ENCODE measurements around the gene ART5. TPM values are rescaled to one million over a fixed set of nuclear protein-coding genes. Genes with fewer than 3 reads are reported as not detected.

Gene ART5
- total RNA-seq, 1 experiment from 2014 or later: not detected

- intact Hi-C loops (cut with micrococcal nuclease): no loop called here
- H3K9me3 Mint-ChIP-seq (ENCODE audit: unreplicated experiment): no peaks in the 10 kb centered on the region
- no peak for TF ChIP-seq CTCF (IDR thresholded peaks at IDR 0.05; ENCODE audit: unreplicated experiment)
- DNase-seq (ENCODE audit: unreplicated experiment): no peak
- CTCF ChIA-PET: interaction anchor here (0.9 kb wide), 1 partner anchor 19 kb away, joined by 4 read pairs; no protein-coding TSS in a partner anchor
- H3K27ac Mint-ChIP-seq (ENCODE audit: low read depth, unreplicated experiment): no peak overlapping the region
- POLR2A ChIA-PET: no interaction called here
- H3K27me3 Mint-ChIP-seq (ENCODE audit: insufficient read depth, unreplicated experiment): no peaks in the 10 kb centered on the region
- BruUV-seq (replicated peaks): no TSS peak
- H3K4me1 Mint-ChIP-seq (ENCODE audit: insufficient read depth, unreplicated experiment): no peaks in the 10 kb centered on the region
- no peak overlapping the region for H3K4me3 Mint-ChIP-seq (ENCODE audit: unreplicated experiment)
- H3K36me3 Mint-ChIP-seq (ENCODE audit: insufficient read depth, unreplicated experiment): no peaks in the 10 kb centered on the region
Observed at GRCh38 chr11:3623767-3624458, 17.9 kb downstream of the ART5 start.

- Mint-ChIP-seq H3K36me3 (ENCODE audit: insufficient read depth, unreplicated experiment) (no peaks in the 10 kb centered on the region), H3K9me3 (ENCODE audit: unreplicated experiment) (no peaks in the 10 kb centered on the region), H3K4me1 (ENCODE audit: insufficient read depth, unreplicated experiment) (no peaks in the 10 kb centered on the region), H3K27ac (ENCODE audit: low read depth, unreplicated experiment) (no peak overlapping the region), H3K4me3 (ENCODE audit: unreplicated experiment) (no peak overlapping the region), H3K27me3 (ENCODE audit: insufficient read depth, unreplicated experiment) (no peaks in the 10 kb centered on the region)
- no peak for TF ChIP-seq CTCF (IDR thresholded peaks at IDR 0.05; ENCODE audit: unreplicated experiment)
- ChIA-PET CTCF (no interaction called here), POLR2A (no interaction called here)
- intact Hi-C loops (cut with micrococcal nuclease): no loop called here
- BruUV-seq (replicated peaks): no TSS peak
- no peak for DNase-seq (ENCODE audit: unreplicated experiment)
Observed at GRCh38 chr11:3623121-3623520, 18.7 kb downstream of the ART5 start.

GRCh38 chr11:3622521-3622920 is 19.3 kb downstream of the ART5 start:
- no peak overlapping the region for H3K27ac Mint-ChIP-seq (ENCODE audit: low read depth, unreplicated experiment)
- POLR2A ChIA-PET: no interaction called here
- no peak for DNase-seq (ENCODE audit: unreplicated experiment)
- H3K9me3 Mint-ChIP-seq (ENCODE audit: unreplicated experiment): no peaks in the 10 kb centered on the region
- CTCF ChIA-PET: no interaction called here
- H3K27me3 Mint-ChIP-seq (ENCODE audit: insufficient read depth, unreplicated experiment): no peaks in the 10 kb centered on the region
- no peaks in the 10 kb centered on the region for H3K4me1 Mint-ChIP-seq (ENCODE audit: insufficient read depth, unreplicated experiment)
- H3K36me3 Mint-ChIP-seq (ENCODE audit: insufficient read depth, unreplicated experiment): no peaks in the 10 kb centered on the region
- H3K4me3 Mint-ChIP-seq (ENCODE audit: unreplicated experiment): no peak overlapping the region
- intact Hi-C loops (cut with micrococcal nuclease): no loop called here
- BruUV-seq (replicated peaks): no TSS peak
- no peak for TF ChIP-seq CTCF (IDR thresholded peaks at IDR 0.05; ENCODE audit: unreplicated experiment)

GRCh38 chr11:3617990-3618389 is 23.8 kb downstream of the ART5 start:
- TF ChIP-seq CTCF (IDR thresholded peaks at IDR 0.05; ENCODE audit: unreplicated experiment): no peak
- POLR2A ChIA-PET: no interaction called here
- Mint-ChIP-seq H3K27ac (ENCODE audit: low read depth, unreplicated experiment) (no peak overlapping the region), H3K27me3 (ENCODE audit: insufficient read depth, unreplicated experiment) (no peaks in the 10 kb centered on the region), H3K4me1 (ENCODE audit: insufficient read depth, unreplicated experiment) (peaks cover 16% of the 10 kb centered on the region), H3K9me3 (ENCODE audit: unreplicated experiment) (no peaks in the 10 kb centered on the region), H3K36me3 (ENCODE audit: insufficient read depth, unreplicated experiment) (no peaks in the 10 kb centered on the region), H3K4me3 (ENCODE audit: unreplicated experiment) (no peak overlapping the region)
- no peak for DNase-seq (ENCODE audit: unreplicated experiment)
- no TSS peak for BruUV-seq (replicated peaks)
- intact Hi-C loops (cut with micrococcal nuclease): no loop called here
- CTCF ChIA-PET: interaction anchor here (0.5 to 2.1 kb wide), 4 partner anchors 9 to 1320 kb away, joined by 3 to 7 read pairs (median 4); no protein-coding TSS in a partner anchor
